Measurements from ENCODE around the gene NOTCH4.

The NOTCH4 gene

DNA sequence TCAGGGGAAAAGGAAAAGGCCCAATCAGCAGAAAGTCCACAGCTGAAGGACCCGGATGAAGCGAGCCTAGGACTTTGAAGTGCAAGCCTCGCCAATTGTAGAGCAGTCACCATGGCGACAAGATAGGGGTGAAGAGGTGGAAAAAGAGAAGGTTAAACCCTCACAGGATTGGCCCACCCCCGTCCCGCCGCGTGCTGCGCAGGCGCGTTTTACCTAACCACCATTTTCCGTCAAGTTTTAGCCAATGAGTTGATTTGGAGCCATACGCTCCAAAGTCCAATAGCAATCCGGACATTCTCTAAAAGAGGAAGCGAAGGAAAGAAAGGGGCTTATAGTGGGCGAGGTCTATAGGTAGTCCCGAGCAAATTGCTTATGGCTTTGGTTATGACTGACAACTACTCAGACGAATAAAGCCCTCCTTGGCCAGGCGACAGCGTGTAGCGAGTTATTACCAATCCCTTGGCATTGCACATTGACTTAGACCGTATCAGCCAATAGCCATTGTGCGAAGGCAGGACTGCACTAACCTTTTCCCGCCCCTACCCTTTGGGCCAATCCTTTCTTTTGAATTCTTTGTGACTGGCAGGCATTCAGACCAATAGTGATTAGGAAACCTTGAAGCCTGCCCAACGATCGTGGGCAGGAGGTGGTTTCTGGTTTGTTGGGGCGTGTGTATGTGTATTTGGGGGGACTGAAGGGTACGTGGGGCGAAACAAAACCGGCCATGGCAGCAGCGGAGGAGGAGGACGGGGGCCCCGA is 45.9 kb downstream of the NOTCH4 start, which contains the start of gene RNF5:
Gene RNF5 (plus strand): TSS at position 618 of the 759 bp plus-strand sequence. CDS start 107 bp downstream, at position 725.
- H3K36me3 ChIP-seq (replicated peaks), result peaks cover 15% of the 10 kb centered on the region
- peak; percentile 97 to 100 for DNase-seq (ENCODE audit: low spot score in 2 of 2)
- H3K9me3 ChIP-seq, result no peaks in the 10 kb centered on the region
- peak within 1 kb of the TSS; percentile 86 for H3K4me3 ChIP-seq
- H3K4me1 ChIP-seq, result peaks cover 19% of the 10 kb centered on the region
- H3K27me3 ChIP-seq (ENCODE audit: low read depth), result no peaks in the 10 kb centered on the region
- in situ Hi-C loops (cut with MboI; ENCODE audit: low sequenced_read_pairs), result no loop called here

DNA sequence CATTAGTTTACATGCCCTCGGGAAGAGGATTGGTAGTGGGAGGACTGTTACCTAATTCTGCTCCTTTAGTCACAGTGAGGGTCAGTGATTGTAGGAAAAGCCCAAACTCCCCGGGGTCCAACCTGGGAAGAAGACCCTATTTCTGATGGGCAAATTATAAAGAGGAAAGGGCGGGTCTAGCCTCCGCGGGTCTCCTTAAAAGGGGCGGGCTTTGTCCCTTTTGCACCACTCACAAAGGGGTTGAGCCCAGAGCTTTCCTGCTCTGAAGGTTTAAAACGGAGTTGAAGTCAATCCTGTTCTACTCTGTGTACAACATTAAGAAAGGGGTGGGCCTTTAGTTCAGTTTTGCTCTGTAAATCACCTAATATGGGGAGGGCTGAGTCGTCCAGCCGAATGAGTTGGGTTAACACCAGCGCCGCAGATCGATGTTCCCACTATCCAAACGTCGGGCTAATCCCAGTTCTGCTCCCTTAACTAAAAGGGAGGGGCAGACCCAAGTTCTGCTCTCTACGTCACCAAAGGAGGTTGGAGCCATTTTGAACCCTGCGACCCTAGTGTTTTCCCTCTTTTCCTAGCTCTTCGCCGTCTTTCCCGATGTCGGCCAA is 46.6 kb downstream of the NOTCH4 start:
- in situ Hi-C loops (cut with MboI; ENCODE audit: low sequenced_read_pairs), result no loop called here
- H3K4me1 ChIP-seq, result peaks cover 19% of the 10 kb centered on the region
- peak; percentile 41 to 70 for DNase-seq (ENCODE audit: low spot score in 2 of 2)
- H3K9me3 ChIP-seq, result no peaks in the 10 kb centered on the region
- H3K4me3 ChIP-seq, result peak overlapping the region; percentile 86
- H3K27me3 ChIP-seq (ENCODE audit: low read depth), result no peaks in the 10 kb centered on the region
- H3K36me3 ChIP-seq (replicated peaks), result peaks cover 15% of the 10 kb centered on the region; the same call in 1 of the 2 replicates

DNA sequence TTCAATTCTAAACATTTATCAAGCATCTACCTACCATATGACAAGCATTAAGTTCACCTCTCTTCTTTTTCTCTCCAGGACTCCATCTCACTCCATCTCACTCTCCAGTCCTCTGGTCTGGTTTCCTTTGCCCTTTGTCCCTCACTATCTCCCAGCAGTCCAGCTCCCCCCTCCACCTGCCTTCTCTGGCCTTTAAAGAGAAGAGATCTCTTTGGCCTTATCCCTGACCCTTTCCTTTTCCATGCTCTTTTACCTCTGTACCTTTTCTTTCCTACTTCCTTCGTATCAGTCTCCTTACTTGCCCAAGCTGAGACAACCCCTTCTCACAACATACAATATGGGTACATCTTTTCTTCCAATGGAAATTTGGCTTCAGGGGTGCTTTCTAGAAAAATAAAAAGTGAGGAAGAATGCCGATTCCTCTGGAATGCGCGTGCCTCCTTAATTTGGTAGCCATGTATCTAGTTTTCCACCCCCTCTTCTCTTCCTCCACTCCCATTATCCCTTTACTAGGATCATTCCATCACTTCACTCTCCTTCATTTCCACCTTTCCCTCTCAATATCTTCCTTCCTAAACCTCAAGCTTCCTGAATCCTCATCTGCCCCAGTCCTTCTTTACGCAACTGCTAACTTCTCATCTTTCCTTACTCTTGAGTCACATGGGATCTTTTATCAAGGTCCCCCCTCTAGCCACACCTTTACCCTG is 47.2 kb downstream of the NOTCH4 start:
- DNase-seq (ENCODE audit: low spot score in 2 of 2), result no peak
- no peaks in the 10 kb centered on the region for H3K9me3 ChIP-seq
- peaks cover 19% of the 10 kb centered on the region for H3K4me1 ChIP-seq
- H3K36me3 ChIP-seq (replicated peaks), result peaks cover 15% of the 10 kb centered on the region; the same call in 1 of the 2 replicates
- in situ Hi-C loops (cut with MboI; ENCODE audit: low sequenced_read_pairs), result no loop called here
- no peaks in the 10 kb centered on the region for H3K27me3 ChIP-seq (ENCODE audit: low read depth)
- H3K4me3 ChIP-seq, result peak overlapping the region; percentile 86

DNA sequence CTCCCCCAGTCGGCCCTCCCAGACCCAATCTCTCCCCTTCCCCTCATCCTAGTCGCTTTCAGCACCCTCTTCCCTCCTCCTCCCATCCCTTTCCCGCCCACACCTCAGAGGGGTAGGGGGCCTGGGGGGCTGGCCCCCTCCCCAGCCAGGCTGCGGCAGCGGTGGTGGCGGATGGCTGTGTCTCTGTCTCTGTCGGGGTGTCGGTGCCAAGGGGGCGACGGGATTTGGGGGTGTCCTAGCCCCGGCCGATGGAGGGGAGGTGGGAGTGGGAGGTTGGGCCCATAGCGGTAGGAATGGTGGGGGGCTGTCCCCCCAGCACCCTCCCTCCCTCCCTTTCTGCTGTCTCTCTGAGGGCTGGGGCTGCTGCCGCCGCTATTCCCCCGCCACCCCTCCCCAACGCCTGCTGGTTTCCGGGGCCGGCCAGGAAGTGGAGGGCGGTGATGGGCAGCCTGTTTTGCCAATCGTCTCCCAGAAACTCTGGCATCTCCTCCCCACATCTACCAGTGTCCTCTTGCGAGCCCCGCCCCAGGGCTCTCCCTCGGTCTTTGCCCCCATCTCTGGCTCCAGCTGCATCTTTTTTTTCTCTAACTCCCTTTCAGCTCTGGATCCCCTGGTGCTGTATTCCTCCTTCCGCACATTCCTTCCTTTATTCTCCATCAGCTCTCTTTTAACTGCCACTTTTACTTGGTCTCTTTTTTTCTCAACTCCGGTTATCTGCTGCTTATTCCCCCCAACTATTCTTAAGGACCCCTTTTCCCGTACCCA is 48.0 kb downstream of the NOTCH4 start, which contains the start of gene AGPAT1:
Gene AGPAT1 (minus strand): TSS at position 374 of the 765 bp plus-strand sequence. CDS start 4,588 bp downstream, outside the sequence.
- Histone ChIP-seq H3K27me3 (ENCODE audit: low read depth) (no peaks in the 10 kb centered on the region), H3K9me3 (no peaks in the 10 kb centered on the region), H3K4me3 (peak within 1 kb of the TSS; percentile 86), H3K36me3 (replicated peaks) (peaks cover 9% of the 10 kb centered on the region; the same call in 1 of the 2 replicates), H3K4me1 (peaks cover 19% of the 10 kb centered on the region)
- peak; percentile 94 to 99 for DNase-seq (ENCODE audit: low spot score in 2 of 2)
- in situ Hi-C loops (cut with MboI; ENCODE audit: low sequenced_read_pairs), result no loop called here

DNA sequence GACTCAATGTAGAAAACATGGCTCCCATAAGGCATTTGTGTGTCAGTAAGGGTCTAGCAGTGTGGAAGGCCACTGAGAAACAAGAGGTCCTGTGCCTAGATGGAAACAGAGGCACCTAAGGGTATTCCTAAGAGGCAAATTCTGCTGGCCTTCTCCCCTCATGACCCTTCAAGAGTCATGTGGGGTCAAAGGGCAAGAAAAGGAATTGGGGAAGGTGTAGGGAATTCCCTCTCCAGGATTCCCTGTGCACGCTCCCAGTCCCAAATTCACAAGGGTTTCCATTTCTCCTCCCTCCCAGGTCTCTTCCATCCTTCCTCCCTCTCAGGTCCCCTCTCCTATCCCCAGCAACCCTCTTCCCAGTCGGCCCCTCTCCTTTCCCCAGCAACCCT is 48.6 kb downstream of the NOTCH4 start:
- no peak for DNase-seq (ENCODE audit: low spot score in 2 of 2)
- in situ Hi-C loops (cut with MboI; ENCODE audit: low sequenced_read_pairs), result no loop called here
- no peaks in the 10 kb centered on the region for H3K9me3 ChIP-seq
- peaks cover 19% of the 10 kb centered on the region for H3K4me1 ChIP-seq
- peaks cover 11% of the 10 kb centered on the region for H3K36me3 ChIP-seq (replicated peaks)
- H3K4me3 ChIP-seq, result peak overlapping the region; percentile 86
- no peaks in the 10 kb centered on the region for H3K27me3 ChIP-seq (ENCODE audit: low read depth)

DNA sequence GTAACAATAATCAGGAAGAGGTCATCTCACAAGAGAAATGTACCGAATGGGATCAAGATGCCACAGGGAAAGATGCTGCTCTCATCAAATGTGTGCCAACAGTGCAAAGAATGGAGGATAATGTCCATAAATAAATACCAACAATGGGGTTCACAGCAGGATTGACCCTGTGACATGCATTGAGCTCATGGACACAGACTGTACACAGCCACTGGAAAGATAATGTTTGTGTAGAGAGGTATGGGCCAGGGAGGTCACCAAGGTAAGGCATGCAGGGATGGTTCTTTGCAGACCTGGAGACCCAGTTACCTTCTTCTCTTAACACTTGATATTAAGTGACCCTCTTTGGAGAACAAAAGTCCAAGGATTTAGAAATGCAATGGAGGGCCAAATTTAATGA is 49.5 kb downstream of the NOTCH4 start:
- peaks cover 14% of the 10 kb centered on the region for H3K36me3 ChIP-seq (replicated peaks)
- no peak for DNase-seq (ENCODE audit: low spot score in 2 of 2)
- peaks cover 19% of the 10 kb centered on the region for H3K4me1 ChIP-seq
- no peaks in the 10 kb centered on the region for H3K9me3 ChIP-seq
- H3K4me3 ChIP-seq, result no peak overlapping the region
- no peaks in the 10 kb centered on the region for H3K27me3 ChIP-seq (ENCODE audit: low read depth)
- in situ Hi-C loops (cut with MboI; ENCODE audit: low sequenced_read_pairs), result no loop called here

DNA sequence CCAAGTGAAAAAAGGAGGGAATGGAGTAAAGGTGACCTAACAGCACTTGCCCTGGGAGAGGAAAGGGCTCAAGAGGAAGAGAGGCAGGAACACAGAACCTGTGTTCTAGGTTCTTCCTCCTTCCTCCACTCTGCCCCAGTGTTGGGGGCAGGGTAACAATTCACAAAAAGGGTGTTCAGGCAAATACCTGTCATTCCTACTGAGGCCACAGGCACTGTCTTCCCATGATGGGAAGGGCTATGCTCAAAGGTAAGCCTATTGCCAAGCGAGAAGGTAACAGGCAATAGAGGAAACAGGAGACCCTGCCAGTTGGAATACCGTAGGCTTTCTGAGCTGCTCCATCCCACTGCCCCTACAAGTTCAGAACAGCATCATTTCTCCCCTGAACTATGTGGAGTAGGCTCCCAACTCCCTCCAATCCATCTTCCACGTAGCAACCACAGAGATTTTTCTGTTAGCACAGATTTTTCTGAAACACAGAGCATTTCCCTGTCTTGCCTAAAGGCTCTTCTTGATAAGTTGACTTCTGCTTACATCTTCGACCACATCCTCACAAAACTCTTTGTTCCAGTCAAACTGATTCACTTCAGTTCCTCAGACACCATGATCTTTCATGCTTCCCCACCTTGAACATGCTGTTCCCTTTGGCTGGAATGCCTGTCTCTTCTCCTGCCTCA is 50.7 kb downstream of the NOTCH4 start:
- no peak overlapping the region for H3K4me3 ChIP-seq
- in situ Hi-C loops (cut with MboI; ENCODE audit: low sequenced_read_pairs), result no loop called here
- DNase-seq (ENCODE audit: low spot score in 2 of 2), result no peak
- peaks cover 19% of the 10 kb centered on the region for H3K4me1 ChIP-seq
- H3K9me3 ChIP-seq, result no peaks in the 10 kb centered on the region
- no peaks in the 10 kb centered on the region for H3K27me3 ChIP-seq (ENCODE audit: low read depth)
- H3K36me3 ChIP-seq (replicated peaks), result peaks cover 27% of the 10 kb centered on the region

DNA sequence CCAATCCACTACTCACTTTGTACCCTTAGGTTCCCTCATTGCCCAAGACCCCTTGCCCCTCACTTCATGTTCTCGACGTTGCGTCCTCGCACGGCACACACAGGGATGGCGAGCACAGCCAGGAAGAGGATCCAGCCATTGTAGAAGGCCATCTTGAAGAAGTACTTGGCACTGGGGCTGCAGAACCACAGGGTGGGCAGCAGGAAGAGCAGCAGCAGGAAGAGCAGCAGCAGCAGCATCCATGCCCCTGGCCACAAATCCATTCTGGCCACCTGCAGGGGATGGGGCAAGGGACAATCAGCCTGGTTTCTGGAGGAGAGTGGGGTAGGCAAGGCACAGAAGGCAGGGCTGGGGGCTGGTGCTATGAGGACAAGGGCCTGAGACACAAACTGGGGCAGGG is 52.6 kb downstream of the NOTCH4 start:
- DNase-seq (ENCODE audit: low spot score in 2 of 2), result no peak
- Histone ChIP-seq H3K36me3 (replicated peaks) (peaks cover 44% of the 10 kb centered on the region), H3K9me3 (no peaks in the 10 kb centered on the region), H3K4me1 (peaks cover 7% of the 10 kb centered on the region), H3K27me3 (ENCODE audit: low read depth) (no peaks in the 10 kb centered on the region), H3K4me3 (no peak overlapping the region)
- in situ Hi-C loops (cut with MboI; ENCODE audit: low sequenced_read_pairs), result no loop called here

DNA sequence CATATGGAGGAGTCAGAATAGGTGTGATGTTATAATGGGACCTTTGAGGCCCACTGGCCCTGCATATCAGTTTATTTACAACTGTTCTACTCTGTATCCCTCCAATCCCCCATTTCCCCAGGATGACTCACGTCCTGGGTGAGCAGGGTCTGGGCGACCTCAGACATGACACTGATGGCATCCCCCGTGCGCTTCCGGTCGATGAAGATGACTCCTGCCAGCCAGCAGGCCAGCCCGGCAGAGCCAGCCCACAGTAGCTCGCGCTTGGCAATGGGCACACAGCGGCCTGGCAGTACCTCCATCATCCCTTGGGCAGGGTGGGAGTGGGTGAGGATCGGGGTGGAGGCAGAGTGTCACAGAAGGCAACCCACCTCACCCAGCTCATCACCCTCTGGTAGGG is 53.6 kb downstream of the NOTCH4 start:
- no peak for DNase-seq (ENCODE audit: low spot score in 2 of 2)
- peaks cover 44% of the 10 kb centered on the region for H3K36me3 ChIP-seq (replicated peaks)
- in situ Hi-C loops (cut with MboI; ENCODE audit: low sequenced_read_pairs), result no loop called here
- H3K4me3 ChIP-seq, result no peak overlapping the region
- H3K4me1 ChIP-seq, result peaks cover 5% of the 10 kb centered on the region; the same call in 1 of the 2 replicates
- no peaks in the 10 kb centered on the region for H3K27me3 ChIP-seq (ENCODE audit: low read depth)
- H3K9me3 ChIP-seq, result no peaks in the 10 kb centered on the region

DNA sequence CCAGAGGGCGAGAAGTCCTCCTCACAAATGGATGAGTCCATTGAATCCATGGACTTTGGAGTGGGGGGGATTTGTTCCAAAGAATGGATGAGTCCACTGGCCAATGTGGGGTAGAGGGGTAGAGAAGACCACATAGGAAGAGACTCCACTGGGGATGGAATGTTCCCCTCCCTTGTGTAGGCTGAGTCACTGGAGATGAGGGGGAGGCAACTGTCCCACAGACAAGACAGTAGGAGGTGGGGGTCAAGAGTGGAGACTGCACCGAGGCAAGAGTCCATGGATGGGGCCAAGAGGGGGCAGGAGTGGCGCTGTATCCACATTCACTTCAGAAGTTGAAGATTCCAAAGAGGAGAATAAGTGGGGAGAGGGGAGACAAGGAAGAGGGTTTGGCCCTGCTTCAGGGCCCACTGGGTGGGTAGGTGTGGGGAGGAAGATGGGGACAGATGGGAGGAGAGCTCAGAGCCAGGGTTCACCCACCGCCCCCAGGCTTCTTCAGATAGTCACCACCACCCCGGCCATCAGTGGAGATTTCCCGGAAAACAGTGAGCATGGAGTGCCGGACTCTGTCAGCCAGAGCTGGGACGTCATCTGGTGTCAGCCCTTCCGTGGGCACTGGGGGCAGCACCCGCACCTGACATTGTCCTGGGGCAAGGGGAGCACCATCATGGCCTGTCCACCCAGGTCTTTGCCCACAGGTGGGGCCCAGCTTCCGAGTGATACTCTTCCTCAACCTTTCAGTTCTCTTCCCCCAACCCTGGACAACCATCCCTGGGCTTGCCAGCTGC is 54.9 kb downstream of the NOTCH4 start:
- no peaks in the 10 kb centered on the region for H3K9me3 ChIP-seq
- H3K27me3 ChIP-seq (ENCODE audit: low read depth), result no peaks in the 10 kb centered on the region
- H3K36me3 ChIP-seq (replicated peaks), result peaks cover 44% of the 10 kb centered on the region
- no peaks in the 10 kb centered on the region for H3K4me1 ChIP-seq
- no peak overlapping the region for H3K4me3 ChIP-seq
- in situ Hi-C loops (cut with MboI; ENCODE audit: low sequenced_read_pairs), result no loop called here
- no peak for DNase-seq (ENCODE audit: low spot score in 2 of 2)

DNA sequence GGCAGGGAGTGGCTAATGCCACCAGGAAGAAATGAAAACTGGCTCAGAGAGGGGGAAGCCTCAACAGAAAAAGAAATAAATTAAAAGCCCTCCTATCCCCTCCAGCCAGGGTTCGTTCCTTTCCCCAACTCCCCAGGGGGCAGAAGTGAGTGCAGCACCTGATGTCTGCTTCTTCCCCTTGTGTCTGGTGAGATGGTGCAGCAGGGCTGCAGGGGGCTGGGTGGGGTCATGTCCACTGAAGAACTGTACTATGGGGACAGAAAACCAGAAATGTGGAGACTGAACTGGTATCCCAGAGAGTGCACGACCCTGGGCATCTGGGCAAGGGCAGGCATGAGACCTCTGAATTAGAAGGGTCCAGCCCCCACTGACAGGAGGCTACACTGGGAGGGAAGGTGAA is 55.5 kb downstream of the NOTCH4 start:
- H3K4me1 ChIP-seq, result no peaks in the 10 kb centered on the region
- H3K4me3 ChIP-seq, result no peak overlapping the region
- no peaks in the 10 kb centered on the region for H3K27me3 ChIP-seq (ENCODE audit: low read depth)
- in situ Hi-C loops (cut with MboI; ENCODE audit: low sequenced_read_pairs), result no loop called here
- no peaks in the 10 kb centered on the region for H3K9me3 ChIP-seq
- DNase-seq (ENCODE audit: low spot score in 2 of 2), result no peak
- H3K36me3 ChIP-seq (replicated peaks), result peaks cover 45% of the 10 kb centered on the region

DNA sequence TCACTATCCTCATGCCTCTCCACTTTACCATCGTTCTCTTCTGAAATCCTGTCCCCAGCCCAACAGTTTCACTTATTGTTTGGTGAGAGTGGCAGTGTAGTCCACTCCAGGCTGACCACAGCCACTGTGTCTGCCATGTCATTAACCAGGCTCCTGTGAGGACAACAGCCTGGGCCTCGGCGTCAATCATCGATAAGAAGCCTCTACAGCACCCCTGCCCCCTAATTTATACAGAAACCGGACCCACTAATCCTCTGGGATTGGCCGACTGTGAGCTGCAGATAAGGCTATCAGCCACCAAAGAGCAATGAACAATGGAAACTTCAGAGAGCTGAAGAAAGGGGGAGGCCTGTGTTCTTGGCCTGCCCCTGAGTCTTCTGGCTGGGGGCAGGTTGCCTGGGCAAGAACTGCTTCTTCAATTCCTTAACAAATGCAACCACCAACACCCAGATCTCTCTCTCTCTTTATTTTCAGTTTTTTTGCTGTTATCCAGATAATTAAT is 56.1 kb downstream of the NOTCH4 start:
- H3K27me3 ChIP-seq (ENCODE audit: low read depth), result no peaks in the 10 kb centered on the region
- in situ Hi-C loops (cut with MboI; ENCODE audit: low sequenced_read_pairs), result no loop called here
- H3K9me3 ChIP-seq, result no peaks in the 10 kb centered on the region
- peaks cover 50% of the 10 kb centered on the region for H3K36me3 ChIP-seq (replicated peaks)
- DNase-seq (ENCODE audit: low spot score in 2 of 2), result no peak
- no peak overlapping the region for H3K4me3 ChIP-seq
- no peaks in the 10 kb centered on the region for H3K4me1 ChIP-seq
